Gastroesophageal sphincter (tissue), 3 donors: ENCODE measurements around the gene TBC1D5.

ENCODE experiments used
- CTCF ChIP-seq, 4 experiments: fragments of 200-600 bp in 2 of 4; fragments of 450-650 bp in 2 of 4; sonication (generic) in 1 of 4; IDR thresholded peaks; one replicate each; pipeline ENCODE4 v1.5.1; 2017 to 2019; ENCODE audit warnings: antibody characterized with exemption in 4 of 4, mild to moderate bottlenecking in 2 of 4, moderate library complexity in 2 of 4
- POLR2A ChIP-seq, 2 donors: fragments of 450-650 bp; IDR thresholded peaks; one replicate each; pipeline ENCODE4 v1.6.1; 2017; ENCODE audit warnings: antibody characterized with exemption in 2 of 2, mild to moderate bottlenecking in 2 of 2, moderate library complexity in 1 of 2
- POLR2AphosphoS5 ChIP-seq: sonication (generic); formaldehyde crosslinking; IDR thresholded peaks from one replicate; pipeline ENCODE4 v1.6.1; 2017; ENCODE audit warnings: antibody characterized with exemption

GRCh38 chr3:17466028-17466427 lies 276.4 kb downstream of the TBC1D5 start:
- no peak for TF ChIP-seq POLR2A (IDR thresholded peaks at IDR 0.05)
- TF ChIP-seq POLR2AphosphoS5: no peak
- TF ChIP-seq CTCF (IDR thresholded peaks at IDR 0.05): no peak
